Breast epithelium (tissue), 3 donors: ENCODE results near the gene CACNB3.

Source experiments
- CTCF ChIP-seq, 3 donors: fragments of 450-650 bp; IDR thresholded peaks; one replicate each; pipeline ENCODE4 v1.5.1; 2016 to 2017; ENCODE audit warnings: antibody characterized with exemption in 3 of 3, mild to moderate bottlenecking in 3 of 3, moderate library complexity in 3 of 3
- POLR2A ChIP-seq: fragments of 450-650 bp; IDR thresholded peaks from one replicate; pipeline ENCODE4 v1.6.1; 2016; ENCODE audit warnings: antibody characterized with exemption, mild to moderate bottlenecking, moderate library complexity

GRCh38 chr12:48780381-48781025 lies 37.8 kb upstream of the CACNB3 start:
- TF ChIP-seq CTCF (IDR thresholded peaks at IDR 0.05), result no peak
- no peak for TF ChIP-seq POLR2A
